Measurements from ENCODE around the gene PFKFB2.
"Not testable (repeated sequence)": the region's sequence is repeated elsewhere in the genome, so short reads cannot be mapped to it uniquely, and the experiment has no call there.

PFKFB2 gene

GRCh38 chr1:207034208-207034607 lies 18.9 kb upstream of the PFKFB2 start:
- Histone ChIP-seq H3K27ac (peak overlapping the region in 5 of 21 experiments; percentile 10 to 78 (median 66)), H3K4me3 (no peak overlapping the region)

- H3K27ac ChIP-seq: peak overlapping the region in 1 of 21 experiments; percentile 10
- H3K4me3 ChIP-seq: no peak overlapping the region
Measured at GRCh38 chr1:207034998-207035397, 18.1 kb upstream of the PFKFB2 start.

- Histone ChIP-seq H3K27ac (no peak overlapping the region), H3K4me3 (no peak overlapping the region)
Measured at GRCh38 chr1:207035877-207036551, 17.1 kb upstream of the PFKFB2 start.

- H3K27ac ChIP-seq: no peak overlapping the region
- H3K4me3 ChIP-seq: no peak overlapping the region
Measured at GRCh38 chr1:207036865-207037264, 16.2 kb upstream of the PFKFB2 start.

- Histone ChIP-seq H3K27ac (no peak overlapping the region), H3K4me3 (no peak overlapping the region)
Measured at GRCh38 chr1:207039380-207040180, 13.5 kb upstream of the PFKFB2 start.

GRCh38 chr1:207040181-207040533 lies 12.9 kb upstream of the PFKFB2 start:
- Histone ChIP-seq H3K27ac (no peak overlapping the region), H3K4me3 (no peak overlapping the region)

- H3K27ac ChIP-seq, H3K4me3 ChIP-seq: not testable (repeated sequence)
Measured at GRCh38 chr1:207041397-207041796, 11.7 kb upstream of the PFKFB2 start.

GRCh38 chr1:207045453-207045852 lies 7.6 kb upstream of the PFKFB2 start:
- no peak overlapping the region for H3K4me3 ChIP-seq

GRCh38 chr1:207047505-207047904 lies 5.6 kb upstream of the PFKFB2 start:
- H3K4me3 ChIP-seq: no peak overlapping the region
- no peak overlapping the region for H3K27ac ChIP-seq

More at GRCh38 chr1:207045453-207045852, 7.6 kb upstream of the PFKFB2 start:
- no peak overlapping the region for H3K27ac ChIP-seq

- Histone ChIP-seq H3K27ac (no peak overlapping the region), H3K4me3 (no peak overlapping the region)
Measured at GRCh38 chr1:207048041-207048440, 5.0 kb upstream of the PFKFB2 start.

GRCh38 chr1:207049054-207049453 lies 4.0 kb upstream of the PFKFB2 start:
- H3K27ac ChIP-seq: peak overlapping the region in 3 of 21 experiments; percentile 89 to 93 (median 90)
- H3K4me3 ChIP-seq: peak overlapping the region in 1 of 7 experiments; percentile 85

- H3K27ac ChIP-seq: peak overlapping the region in 9 of 21 experiments; percentile 88 to 93 (median 90)
- peak overlapping the region in 5 of 7 experiments; percentile 85 to 91 (median 87) for H3K4me3 ChIP-seq
Measured at GRCh38 chr1:207049514-207049913, 3.6 kb upstream of the PFKFB2 start.

GRCh38 chr1:207049974-207050391 lies 3.1 kb upstream of the PFKFB2 start:
- peak overlapping the region; percentile 73 to 91 (median 86) for H3K4me3 ChIP-seq
- peak overlapping the region; percentile 68 to 94 (median 89) for H3K27ac ChIP-seq

GRCh38 chr1:207050480-207051190 lies 2.4 kb upstream of the PFKFB2 start:
- Histone ChIP-seq H3K27ac (peak overlapping the region; percentile 68 to 94 (median 89)), H3K4me3 (peak overlapping the region; percentile 73 to 91 (median 86))

- H3K27ac ChIP-seq: peak within 1 kb of the TSS; percentile 68 to 94 (median 89)
- H3K4me3 ChIP-seq: peak within 1 kb of the TSS; percentile 78 to 91 (median 86)
Measured at GRCh38 chr1:207051191-207051943, 1.7 kb upstream of the PFKFB2 start, which contains the start of gene YOD1. Gene YOD1 (minus strand): TSS chr1:207051208. CDS start chr1:207051030, 178 bp downstream.

- H3K4me3 ChIP-seq: no peak overlapping the region
- H3K27ac ChIP-seq: peak overlapping the region in 11 of 21 experiments; percentile 3 to 94 (median 49)
Measured at GRCh38 chr1:207054491-207054890, 1.4 kb downstream of the PFKFB2 start.

- Histone ChIP-seq H3K27ac (peak overlapping the region in 3 of 21 experiments; percentile 7 to 49 (median 8)), H3K4me3 (no peak overlapping the region)
Measured at GRCh38 chr1:207055386-207056001, 2.4 kb downstream of the PFKFB2 start.

GRCh38 chr1:207056673-207057072 lies 3.6 kb downstream of the PFKFB2 start:
- Histone ChIP-seq H3K27ac (no peak overlapping the region), H3K4me3 (no peak overlapping the region)

GRCh38 chr1:207058252-207058651 lies 5.2 kb downstream of the PFKFB2 start:
- H3K27ac ChIP-seq: no peak overlapping the region
- no peak overlapping the region for H3K4me3 ChIP-seq
